HG03558 (cell line): ENCODE results near the gene KCTD19.
"Not testable (repeated sequence)": the region's sequence is repeated elsewhere in the genome, so short reads cannot be mapped to it uniquely, and the experiment has no call there.

Experiments used
- ATAC-seq: cut with Tn5 transposase; IDR thresholded peaks from one replicate; pipeline ENCODE4 v1.9.1; 2021; ENCODE audit warnings: moderate number of reproducible peaks; ENCODE audit not compliant: unreplicated experiment; ENCODE audit errors: extremely low read depth

KCTD19 gene

DNA sequence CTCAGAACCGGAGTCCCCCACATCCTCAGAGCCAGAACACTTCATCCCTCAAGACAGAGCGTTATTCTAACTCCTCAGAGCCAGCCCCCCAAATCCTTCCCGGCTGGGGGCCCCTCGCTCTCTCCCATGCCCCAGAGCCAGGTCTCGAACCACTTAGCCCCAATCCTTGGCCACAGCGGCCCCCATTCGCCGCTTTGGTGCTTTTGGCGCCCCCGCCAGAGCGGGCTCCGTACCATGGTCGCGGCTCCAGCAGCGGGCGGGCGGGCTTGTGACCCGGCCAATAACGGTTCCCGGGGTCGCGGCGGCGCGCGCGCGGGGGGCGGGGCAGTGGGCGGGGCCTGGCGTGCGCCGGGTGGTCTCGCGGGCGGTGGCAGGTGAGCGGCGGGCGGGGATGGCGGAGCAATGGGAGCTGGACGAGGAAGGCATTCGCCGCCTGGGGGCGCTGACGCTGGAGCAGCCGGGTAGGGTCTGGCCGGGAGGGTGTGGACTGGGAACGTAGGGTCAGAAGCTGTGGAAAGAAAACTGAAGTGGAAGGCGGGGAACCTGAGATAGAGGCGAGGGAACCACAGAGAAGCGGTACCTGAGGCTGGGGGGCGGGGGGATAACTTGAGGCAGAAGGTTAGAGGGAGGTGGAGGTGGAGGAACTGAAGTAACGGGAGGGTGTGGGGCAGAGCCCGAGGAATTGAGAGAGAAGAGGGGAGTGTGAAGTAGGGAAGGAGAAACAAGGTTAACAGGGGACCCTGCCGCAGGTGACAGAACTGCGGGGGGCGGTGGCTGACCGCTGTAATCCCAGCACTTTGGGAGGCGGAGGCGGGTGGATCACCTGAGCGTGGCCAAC lies at the start of gene KCTD19, which contains the start of gene LRRC36:
Gene KCTD19 (minus strand): TSS at position 270 of the 838 bp plus-strand sequence. CDS start 34 bp downstream, at position 236.
Gene LRRC36 (plus strand): TSS at position 344 of the 838 bp plus-strand sequence. CDS start 48 bp downstream, at position 392.
- no peak for ATAC-seq

DNA sequence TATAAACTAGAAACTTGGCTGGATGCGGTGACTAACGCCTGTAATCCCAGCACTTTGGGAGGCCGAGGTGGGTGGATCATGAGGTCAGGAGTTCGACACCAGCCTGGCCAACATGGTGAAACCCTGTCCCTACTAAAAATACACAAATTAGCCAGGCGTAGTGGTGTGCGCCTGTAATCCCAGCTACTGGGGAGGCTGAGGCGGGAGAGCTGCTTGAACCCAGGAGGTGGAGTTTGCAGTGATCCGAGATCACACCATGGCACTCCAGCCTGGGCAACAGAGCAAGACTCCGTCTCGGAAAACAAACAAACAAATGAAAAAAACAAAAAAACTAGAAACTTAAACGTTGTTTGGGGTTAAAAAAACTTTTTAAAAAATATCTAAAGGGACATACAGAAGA lies 49.5 kb upstream of the KCTD19 start:
- not testable (repeated sequence) for ATAC-seq

DNA sequence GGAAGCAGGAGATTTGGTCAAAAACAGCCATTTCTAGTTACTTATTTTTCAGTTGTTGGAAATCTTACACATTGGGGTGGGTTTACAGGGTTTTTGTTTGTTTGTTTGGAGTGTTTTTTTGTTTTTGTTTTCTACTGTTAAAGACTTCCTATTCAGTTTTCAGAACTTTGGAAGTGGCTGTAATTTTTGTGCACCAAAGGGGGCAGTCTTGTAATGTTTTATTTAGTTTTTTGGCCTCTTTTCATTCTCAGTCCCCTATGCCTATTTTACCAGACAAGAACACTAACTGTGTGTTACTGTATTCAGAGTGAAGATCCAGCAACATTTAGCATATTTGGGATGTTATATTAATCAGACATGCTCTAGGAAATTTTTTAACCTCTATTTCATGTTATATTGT lies 46.1 kb upstream of the KCTD19 start:
- ATAC-seq, result no peak

DNA sequence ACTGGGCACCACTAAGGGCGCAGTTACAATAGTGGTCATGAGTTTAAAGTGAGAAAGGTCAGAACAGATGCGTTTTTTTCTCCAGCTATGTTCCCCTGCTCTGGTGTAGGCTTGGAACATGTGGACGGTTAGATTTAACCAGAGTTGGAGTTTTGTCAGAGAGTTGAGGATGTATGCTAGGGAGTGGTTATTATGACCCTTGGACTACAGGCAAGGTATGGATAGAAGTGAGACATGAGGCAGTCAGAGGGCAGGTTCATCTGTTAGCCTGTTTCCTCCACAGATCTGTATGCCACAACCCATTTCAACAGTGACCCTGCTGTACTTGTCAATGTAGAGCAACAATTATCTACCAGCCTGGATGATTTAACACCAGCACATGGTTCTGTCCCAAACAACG lies 44.1 kb upstream of the KCTD19 start:
- ATAC-seq, result no peak

DNA sequence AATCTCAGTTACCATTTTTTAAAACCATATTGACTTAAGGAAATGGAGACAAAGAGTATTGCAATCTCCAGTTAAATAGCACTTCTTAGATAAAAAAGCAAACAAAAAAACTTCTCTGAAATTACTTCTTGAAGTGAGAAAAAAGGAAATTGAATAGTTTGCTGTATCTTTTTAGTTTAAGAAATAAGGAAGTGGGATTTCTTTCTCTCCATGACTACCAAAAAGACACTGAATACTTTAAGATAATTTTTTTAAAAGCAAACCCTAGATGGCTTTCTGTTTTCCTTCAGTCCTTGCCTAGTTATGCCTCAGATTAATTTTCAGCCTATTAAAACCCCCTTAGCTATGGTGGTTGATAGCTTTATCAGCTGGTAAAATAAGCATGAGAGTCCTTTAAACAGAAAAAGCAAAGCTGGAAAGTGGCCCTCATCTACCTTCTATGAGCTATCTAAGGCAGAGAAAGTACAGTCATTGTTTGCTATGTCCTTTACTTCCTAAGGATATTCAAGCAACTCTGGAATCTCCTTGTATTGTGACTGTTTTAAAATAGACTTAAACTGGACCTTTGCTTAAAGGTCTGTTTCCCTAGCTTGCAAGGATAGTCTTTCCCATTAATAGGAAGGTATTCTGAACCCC lies 38.2 kb upstream of the KCTD19 start:
- no peak for ATAC-seq

GRCh38 chr16:67361038-67361437 lies 34.5 kb upstream of the KCTD19 start:
- no peak for ATAC-seq

GRCh38 chr16:67359540-67360269 lies 33.2 kb upstream of the KCTD19 start:
- ATAC-seq, result not testable (repeated sequence)

- ATAC-seq, result no peak
These were observed 31.0 kb upstream of the KCTD19 start for GRCh38 chr16:67357561-67357960.

DNA sequence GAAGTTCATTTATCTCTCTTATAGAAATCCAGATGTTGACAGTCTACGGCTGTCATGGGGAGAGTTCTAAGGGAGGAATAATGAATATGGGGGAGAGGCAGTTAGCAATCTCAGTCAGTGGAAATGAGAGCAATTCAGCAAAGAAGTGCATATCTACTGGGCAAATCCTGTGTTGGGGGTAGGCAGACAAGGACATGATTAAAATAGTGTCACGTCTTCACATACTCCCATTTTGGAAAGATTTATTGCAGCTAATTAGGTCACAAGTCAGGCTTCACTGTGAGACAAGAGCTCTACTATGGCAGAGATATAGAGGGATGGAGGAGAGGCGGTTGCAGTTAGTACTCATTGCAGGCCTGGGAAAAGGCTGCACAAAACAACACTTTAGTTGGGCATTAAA lies 29.9 kb upstream of the KCTD19 start:
- ATAC-seq, result no peak

- ATAC-seq, result not testable (repeated sequence)
These were observed 25.9 kb upstream of the KCTD19 start for GRCh38 chr16:67352463-67352862.

GRCh38 chr16:67350324-67350723 lies 23.8 kb upstream of the KCTD19 start:
- ATAC-seq, result no peak

GRCh38 chr16:67349172-67349571 lies 22.6 kb upstream of the KCTD19 start:
- no peak for ATAC-seq

DNA sequence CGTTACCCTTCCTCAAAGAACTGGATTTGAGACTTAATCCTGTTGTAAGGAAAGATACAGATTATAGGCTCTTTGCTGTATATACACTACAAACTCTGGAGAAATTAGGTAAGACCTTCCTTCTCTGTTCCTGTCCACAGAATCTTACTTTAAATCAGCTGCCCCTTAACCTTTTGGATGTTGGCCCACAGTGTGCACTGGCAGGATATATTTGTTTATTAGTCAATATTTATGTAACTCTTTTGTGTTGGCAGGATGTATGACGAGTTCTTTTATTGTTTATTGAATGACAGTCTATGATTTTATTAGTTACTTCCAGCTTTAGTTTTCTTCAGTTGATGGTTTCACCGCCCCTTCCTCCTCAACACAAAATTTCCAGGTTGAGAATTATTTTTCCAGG lies 19.8 kb upstream of the KCTD19 start:
- no peak for ATAC-seq

DNA sequence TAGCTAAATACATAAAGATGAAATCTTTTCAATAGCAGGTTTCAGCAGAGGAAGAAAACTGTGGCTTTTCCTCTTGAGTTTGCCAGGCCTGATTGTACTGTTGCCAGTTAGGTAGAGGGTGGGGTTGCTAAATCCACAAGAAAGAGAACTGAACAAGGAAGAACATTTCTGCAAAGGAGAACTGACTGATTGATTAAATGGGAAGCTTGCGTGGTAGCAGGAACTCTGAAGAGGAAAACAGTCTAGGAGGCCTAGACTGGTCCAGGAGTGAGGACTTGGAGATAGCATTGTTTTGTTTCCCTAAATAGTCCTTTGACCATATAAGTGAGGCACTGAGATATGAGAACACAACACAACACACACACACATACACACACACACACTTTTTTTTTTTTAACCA lies 18.9 kb upstream of the KCTD19 start:
- no peak for ATAC-seq

DNA sequence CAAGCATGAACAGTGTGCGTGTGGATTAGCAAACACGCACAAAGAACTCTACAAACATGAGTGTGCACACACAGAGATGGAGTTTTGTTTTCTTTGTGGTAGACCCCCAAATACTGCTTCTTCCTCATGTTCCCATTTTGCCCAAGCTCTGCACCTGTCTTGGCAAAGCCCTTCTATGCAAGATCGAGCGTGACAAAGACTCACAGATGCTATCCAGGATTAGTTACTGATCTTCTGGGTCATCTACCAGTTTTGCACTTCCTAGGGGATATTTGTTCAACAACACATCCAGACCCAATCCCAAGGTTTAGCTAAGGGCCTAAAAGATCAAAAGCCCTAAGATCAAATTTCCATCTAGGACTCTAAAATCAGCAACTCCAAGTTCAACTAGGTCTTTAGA lies 16.1 kb upstream of the KCTD19 start:
- ATAC-seq, result no peak

- no peak for ATAC-seq
These were observed 14.7 kb upstream of the KCTD19 start for GRCh38 chr16:67341250-67341649.

DNA sequence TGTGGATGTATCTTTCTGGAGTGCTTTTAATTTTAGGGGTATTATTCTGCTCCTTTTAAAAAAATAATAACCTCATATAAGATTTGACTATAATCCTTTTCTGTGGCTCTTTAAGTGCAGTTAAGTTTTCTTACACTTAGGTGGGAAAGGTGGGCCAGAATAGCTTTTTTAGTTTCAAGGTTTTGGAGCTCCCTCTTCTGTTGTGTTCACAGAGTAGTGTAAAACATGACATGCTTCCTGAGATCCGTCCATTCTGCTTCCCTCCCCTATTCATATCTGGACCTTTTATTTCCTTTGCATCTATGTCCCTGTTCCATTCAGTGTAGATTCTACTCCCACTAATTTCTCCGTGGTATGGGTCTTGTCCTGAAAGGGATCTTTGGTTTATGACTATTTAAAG lies 12.9 kb upstream of the KCTD19 start:
- ATAC-seq, result no peak

GRCh38 chr16:67336648-67337047 lies 10.1 kb upstream of the KCTD19 start:
- ATAC-seq, result no peak

DNA sequence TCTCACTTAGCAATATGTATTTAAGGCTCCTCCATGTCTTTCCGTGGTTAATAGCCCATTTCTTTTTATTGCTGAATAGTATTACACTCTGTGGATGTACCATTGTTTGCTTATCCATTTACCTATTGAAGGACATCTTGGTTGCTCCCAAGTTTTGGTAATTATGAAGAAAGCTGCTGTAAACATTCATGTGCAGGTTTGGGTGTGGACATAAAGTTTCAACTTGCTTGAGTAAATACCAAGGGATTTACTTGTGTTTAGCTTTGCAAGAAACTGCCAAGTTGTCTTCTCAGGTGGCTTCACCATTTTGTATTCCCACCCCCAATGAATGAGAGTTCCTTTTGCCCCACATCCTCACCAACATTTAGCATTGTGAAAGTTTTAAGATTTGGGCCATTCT lies 9.6 kb upstream of the KCTD19 start:
- no peak for ATAC-seq

DNA sequence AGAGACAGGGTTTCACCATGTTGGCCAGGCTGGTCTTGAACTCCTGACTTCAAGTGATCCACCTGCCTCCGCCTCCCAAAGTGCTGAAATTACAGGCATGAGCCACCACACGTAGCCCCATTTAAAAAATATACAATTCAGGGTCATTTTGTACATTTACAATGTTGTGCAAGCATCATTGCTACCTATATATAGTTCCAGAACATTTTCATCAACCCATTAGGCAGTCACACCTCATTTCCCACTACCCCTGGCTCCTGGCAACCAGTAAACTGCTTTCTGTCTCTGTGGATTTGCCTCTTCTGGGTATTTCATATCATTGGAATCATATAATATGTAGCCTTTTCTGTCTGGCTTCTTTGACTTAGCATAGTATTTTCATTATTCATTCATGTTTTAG lies 6.8 kb upstream of the KCTD19 start:
- no peak for ATAC-seq

DNA sequence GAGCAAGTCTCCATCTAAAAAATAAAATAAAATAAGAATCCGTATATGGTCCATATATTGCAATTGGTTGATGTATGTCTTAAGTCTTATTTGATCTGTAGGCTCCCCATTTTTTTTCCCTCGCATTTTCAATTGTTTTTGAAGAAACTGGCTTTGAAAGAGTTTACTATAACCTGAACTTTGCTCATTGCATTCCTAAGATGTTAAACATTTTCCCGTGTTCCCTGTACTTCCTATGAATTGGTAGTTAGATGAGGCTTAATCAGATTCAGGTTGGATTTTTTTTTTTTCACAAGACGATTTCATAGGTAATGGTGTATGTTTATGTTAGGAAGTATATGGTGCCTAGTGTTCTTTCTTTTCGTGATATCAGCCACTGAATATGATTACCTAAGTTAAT lies 3.4 kb upstream of the KCTD19 start:
- no peak for ATAC-seq
